Heart left ventricle (tissue), 16 donors: ENCODE results near the gene DRC7. TPM values are rescaled to one million over a fixed set of nuclear protein-coding genes. Genes with fewer than 3 reads are reported as not detected.
A peak's percentile ranks its signal among the peaks of the same experiment; 100 is the strongest.

ENCODE experiments used
- ATAC-seq, 4 donors: fragments of 200-7000 bp; cut with Tn5 transposase; one replicate each; pipeline ENCODE4 v1.9.1; 2020 to 2022; ENCODE audit warnings: moderate library complexity in 4 of 4, mild to moderate bottlenecking in 3 of 4, moderate number of reproducible peaks in 1 of 4
- DNase-seq, 5 donors: peaks; one replicate each; pipeline ENCODE4 v3.0.0-alpha.2; 2020
- H3K27ac ChIP-seq, 12 donors: fragments of 200-600 bp; sonication (generic) in 4 of 12; one replicate each; pipeline versions ENCODE4 v1.5.0 to v1.8.0; 2016 to 2022; ENCODE audit warnings: mild to moderate bottlenecking in 2 of 12
- H3K27me3 ChIP-seq, 9 donors: fragments of 200-600 bp; sonication (generic) in 2 of 9; one replicate each; pipeline versions ENCODE4 v1.5.1 to v1.8.0; 2016 to 2022; ENCODE audit warnings: mild to moderate bottlenecking in 3 of 9
- H3K36me3 ChIP-seq, 9 donors: fragments of 200-600 bp; sonication (generic) in 2 of 9; one replicate each; pipeline versions ENCODE4 v1.5.0 to v1.8.0; 2018 to 2022; ENCODE audit warnings: mild to moderate bottlenecking in 2 of 9
- H3K4me1 ChIP-seq, 12 donors: fragments of 200-600 bp; sonication (generic) in 4 of 12; one replicate each; pipeline versions ENCODE4 v1.5.0 to v1.8.0; 2016 to 2022; ENCODE audit warnings: mild to moderate bottlenecking in 3 of 12
- H3K4me3 ChIP-seq, 12 donors: fragments of 200-600 bp; sonication (generic) in 4 of 12; one replicate each; pipeline versions ENCODE4 v1.5.0 to v1.8.0; 2017 to 2022; ENCODE audit warnings: mild to moderate bottlenecking in 9 of 12, moderate library complexity in 4 of 12
- H3K9me3 ChIP-seq, 12 donors: fragments of 200-600 bp; sonication (generic) in 4 of 12; one replicate each; pipeline versions ENCODE4 v1.5.0 to v1.8.0; 2016 to 2022; ENCODE audit warnings: mild to moderate bottlenecking in 1 of 12
- POLR2A ChIP-seq, 2 donors: fragments of 450-650 bp; IDR thresholded peaks; one replicate each; pipeline ENCODE4 v1.6.1; 2017; ENCODE audit warnings: antibody characterized with exemption in 2 of 2, mild to moderate bottlenecking in 2 of 2, moderate library complexity in 2 of 2
- WGBS, 4 donors: extraction: QIAGEN DNeasy Blood & Tissue Kit in 2 of 4; methylation state at CpG; one replicate each; pipeline versions ENCODE4 v1.1.5 to v1.1.7; 2013 to 2018; 5-methylcytosine and 5-hydroxymethylcytosine counted together
- intact Hi-C, 10 donors: fragments of 100-400 bp; cut with DNase I; formaldehyde crosslinking; loops; one replicate each; pipeline versions ENCODE4 v1.11.1 to v1.14.2; 2022
- polyA plus RNA-seq, 2 donors: library from polyadenylated mRNA; stranded (reverse); fragments of 200-250 nt; gene quantifications; one replicate each; pipeline ENCODE4 v1.2.3, GENCODE V29; 2013
- total RNA-seq, 9 donors: library from RNA; depleted of rRNA in 2 of 9; stranded (reverse); fragments of >200 nt in 2 of 9; fragmentation: NEBNext Ultra II Directional in 3 of 9; extraction: Animal tissue kit (Norgen Biotek cat#: 25700) in 3 of 9; gene quantifications; one replicate each; pipeline versions ENCODE4 v1.1.0 to v1.2.4, GENCODE V29; 2016 to 2023
- TF ChIP-seq, protein P1 (sequence below), 12 donors: fragments of 200-600 bp; sonication (generic) in 4 of 12; IDR thresholded peaks; one replicate each; pipeline versions ENCODE4 v1.5.0 to v1.8.0; 2018 to 2022; ENCODE audit warnings: antibody characterized with exemption in 12 of 12, mild to moderate bottlenecking in 5 of 12
- donor health status: ischemic (EF 13 %, LVEDD 7.1; RV severe dilation, severe dysfunction).
- donor health status: healthy with polysubstance abuse.
- donor health status: DM: no; HTN: yes; CAD: no.
- donor health status: DM: no; HTN: no; CAD: no.
- donor health status: ischemic (EF 25% LVEDD 6.9; RV normal size, moderate dysfunction).
- donor health status: ischemic (EF 25% LVEDD 5.7; RV mildly dilated, moderate dysfunction).
- donor health status: healthy.
- donor health status: DM: yes; HTN: yes; CAD: no.
- donor health status: ischemic (EF 35%, LVEDD 5.7; RV mildly dilated, moderate dysfunction).
- donor health status: nonischemic (EF 11% LVEDD 7.7; RV severe dilation, severe dysfunction).
- donor health status: DM: yes; HTN: yes; CAD: no.
- donor health status: PGD.
- donor health status: ischemic (EF 29% LVEDD 5.4; RV normal size, mild dysfunction).
- donor health status: nonischemic (EF 23%, LVEDD 6.1; RV moderate dilation, normal function).

The DRC7 gene
- total and polyA plus RNA-seq, 11 donors: 0.29 TPM; not detected in 10

DNA sequence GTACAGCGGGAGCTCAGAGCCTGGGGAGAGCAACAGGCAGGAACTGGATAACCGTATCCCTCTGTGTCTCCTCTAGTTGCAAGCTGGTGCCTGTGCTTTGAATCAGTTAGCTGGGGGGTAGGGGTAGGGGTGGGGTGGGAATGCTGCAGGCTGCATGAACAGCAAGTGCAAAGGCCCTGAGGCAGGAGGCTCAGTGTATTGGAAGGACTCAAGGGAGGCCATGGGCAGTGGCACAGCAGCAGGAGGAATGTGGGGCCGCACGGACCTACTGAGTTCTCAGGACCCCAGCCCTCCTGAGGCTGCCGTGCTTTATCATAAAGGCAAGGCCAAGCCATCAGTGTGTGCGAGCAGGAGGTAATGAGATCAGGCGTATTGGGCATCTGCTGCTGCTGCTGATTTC lies 44.2 kb downstream of the DRC7 start:
- Histone ChIP-seq H3K27ac (no peak overlapping the region), H3K27me3 (no peaks in the 10 kb centered on the region), H3K4me3 (no peak overlapping the region), H3K36me3 (peaks cover 0 to 6% (median 0%) of the 10 kb centered on the region in 9 donors), H3K4me1 (peaks cover 0 to 36% (median 22%) of the 10 kb centered on the region in 12 donors), H3K9me3 (no peaks in the 10 kb centered on the region)
- intact Hi-C loops: loop anchor here in 2 of 10 donors (5.0 to 10.0 kb wide), 2 partner anchors 263 to 266 kb away; partner anchors contain the start of genes USB1 (in 2 of the 2) and ZNF319 (in 2 of the 2)
- ATAC-seq (no peak), DNase-seq (peak in 1 of 5 donors; percentile 11)
- 96 to 99% (median 97%) methylated on average over 6 to 7 of the region's 7 CpGs for WGBS, 4 donors
- TF ChIP-seq POLR2A (IDR thresholded peaks at IDR 0.05): no peak
- TF ChIP-seq, protein P1, sequence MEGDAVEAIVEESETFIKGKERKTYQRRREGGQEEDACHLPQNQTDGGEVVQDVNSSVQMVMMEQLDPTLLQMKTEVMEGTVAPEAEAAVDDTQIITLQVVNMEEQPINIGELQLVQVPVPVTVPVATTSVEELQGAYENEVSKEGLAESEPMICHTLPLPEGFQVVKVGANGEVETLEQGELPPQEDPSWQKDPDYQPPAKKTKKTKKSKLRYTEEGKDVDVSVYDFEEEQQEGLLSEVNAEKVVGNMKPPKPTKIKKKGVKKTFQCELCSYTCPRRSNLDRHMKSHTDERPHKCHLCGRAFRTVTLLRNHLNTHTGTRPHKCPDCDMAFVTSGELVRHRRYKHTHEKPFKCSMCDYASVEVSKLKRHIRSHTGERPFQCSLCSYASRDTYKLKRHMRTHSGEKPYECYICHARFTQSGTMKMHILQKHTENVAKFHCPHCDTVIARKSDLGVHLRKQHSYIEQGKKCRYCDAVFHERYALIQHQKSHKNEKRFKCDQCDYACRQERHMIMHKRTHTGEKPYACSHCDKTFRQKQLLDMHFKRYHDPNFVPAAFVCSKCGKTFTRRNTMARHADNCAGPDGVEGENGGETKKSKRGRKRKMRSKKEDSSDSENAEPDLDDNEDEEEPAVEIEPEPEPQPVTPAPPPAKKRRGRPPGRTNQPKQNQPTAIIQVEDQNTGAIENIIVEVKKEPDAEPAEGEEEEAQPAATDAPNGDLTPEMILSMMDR (IDR thresholded peaks at IDR 0.05): no peak

DNA sequence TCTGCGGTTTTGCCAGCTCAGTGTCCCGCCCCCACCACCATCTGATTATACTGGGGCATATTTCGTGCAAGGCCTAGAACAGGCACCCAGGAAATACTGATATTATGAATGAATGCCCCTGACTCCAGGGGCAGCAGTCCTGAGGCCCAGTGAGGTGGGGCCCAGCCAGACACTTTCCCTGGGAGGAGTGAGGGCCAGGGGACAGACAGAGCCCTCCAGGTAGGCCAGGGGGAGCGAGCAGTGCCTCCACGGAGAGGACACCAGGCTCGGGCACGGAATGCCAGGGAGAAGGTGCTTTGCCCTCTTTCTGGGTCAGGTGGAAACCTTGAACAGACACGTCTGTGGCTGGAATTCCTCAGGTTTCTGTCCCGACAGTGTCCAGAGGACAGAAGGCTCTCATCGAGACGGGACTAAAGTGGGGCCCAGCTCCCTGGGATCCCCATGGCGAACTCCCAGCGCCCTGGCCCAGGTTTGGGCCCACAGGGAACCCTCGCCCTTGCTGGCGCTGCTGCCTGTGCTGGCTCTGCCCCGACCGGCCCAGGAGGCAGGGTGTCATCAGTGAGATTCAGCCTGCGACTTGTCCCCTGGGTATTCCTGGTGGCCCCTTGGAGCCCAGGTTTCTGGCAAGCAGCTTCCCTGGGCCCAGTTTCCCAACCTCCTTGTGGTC lies 45.3 kb downstream of the DRC7 start:
- DNase-seq (peak in 2 of 5 donors; percentile 22 to 48), ATAC-seq (no peak)
- Histone ChIP-seq H3K9me3 (no peaks in the 10 kb centered on the region), H3K36me3 (peaks cover 0 to 6% (median 0%) of the 10 kb centered on the region in 9 donors), H3K27ac (no peak overlapping the region), H3K4me1 (peaks cover 0 to 27% (median 14%) of the 10 kb centered on the region in 12 donors), H3K4me3 (no peak overlapping the region), H3K27me3 (no peaks in the 10 kb centered on the region)
- 93 to 95% (median 94%) methylated on average over 15 to 18 of the region's 18 CpGs for WGBS, 4 donors
- intact Hi-C loops: loop anchor here in 2 of 10 donors (5.0 to 10.0 kb wide), 2 partner anchors 262 to 265 kb away; partner anchors contain the start of genes USB1 (in 2 of the 2) and ZNF319 (in 2 of the 2)
- TF ChIP-seq POLR2A (IDR thresholded peaks at IDR 0.05): no peak
- TF ChIP-seq, protein P1 (IDR thresholded peaks at IDR 0.05): no peak

DNA sequence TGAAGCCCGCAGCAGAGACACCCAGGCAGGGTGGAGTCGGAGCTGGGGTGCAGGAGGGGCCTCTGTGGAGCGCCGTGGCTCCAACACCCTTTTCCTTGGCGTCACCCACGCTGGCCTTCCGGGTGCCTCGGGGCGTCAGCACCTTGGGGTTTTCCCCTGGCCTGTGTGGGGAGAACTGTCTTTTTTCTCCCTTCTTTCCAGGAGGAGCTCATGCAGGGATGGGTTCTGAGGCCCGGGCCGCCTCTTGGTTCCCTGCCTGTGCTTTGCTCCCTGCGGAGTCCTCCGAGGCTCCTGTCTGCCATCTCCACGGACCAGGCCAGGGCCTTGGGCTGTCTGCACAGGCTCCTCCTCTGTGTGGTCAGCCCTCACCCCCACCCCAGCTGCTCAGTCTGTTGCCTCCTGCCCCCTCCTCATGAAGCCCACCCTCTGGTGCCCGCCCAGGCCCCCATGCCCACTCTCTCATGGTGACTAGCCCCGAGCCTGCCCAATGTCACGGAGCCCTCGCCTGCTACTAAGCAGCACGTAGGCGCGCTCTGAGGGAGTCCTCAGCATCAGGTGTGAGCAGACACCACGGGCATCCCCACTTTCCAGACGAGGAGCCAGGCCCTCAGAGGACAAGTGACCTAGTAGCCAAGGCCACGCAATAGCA lies 45.9 kb downstream of the DRC7 start:
- peaks cover 0 to 27% (median 14%) of the 10 kb centered on the region in 12 donors for H3K4me1 ChIP-seq
- no peaks in the 10 kb centered on the region for H3K9me3 ChIP-seq
- intact Hi-C loops: no loop called here
- peaks cover 0 to 6% (median 0%) of the 10 kb centered on the region in 9 donors for H3K36me3 ChIP-seq
- H3K27ac ChIP-seq: no peak overlapping the region
- H3K27me3 ChIP-seq: no peaks in the 10 kb centered on the region
- peak in 2 of 5 donors; percentile 5 to 18 for DNase-seq
- no peak for TF ChIP-seq POLR2A (IDR thresholded peaks at IDR 0.05)
- TF ChIP-seq, protein P1 (IDR thresholded peaks at IDR 0.05): no peak
- WGBS, 4 donors: 93 to 95% (median 95%) methylated on average over 21 to 24 of the region's 24 CpGs
- no peak for ATAC-seq
- H3K4me3 ChIP-seq: no peak overlapping the region

DNA sequence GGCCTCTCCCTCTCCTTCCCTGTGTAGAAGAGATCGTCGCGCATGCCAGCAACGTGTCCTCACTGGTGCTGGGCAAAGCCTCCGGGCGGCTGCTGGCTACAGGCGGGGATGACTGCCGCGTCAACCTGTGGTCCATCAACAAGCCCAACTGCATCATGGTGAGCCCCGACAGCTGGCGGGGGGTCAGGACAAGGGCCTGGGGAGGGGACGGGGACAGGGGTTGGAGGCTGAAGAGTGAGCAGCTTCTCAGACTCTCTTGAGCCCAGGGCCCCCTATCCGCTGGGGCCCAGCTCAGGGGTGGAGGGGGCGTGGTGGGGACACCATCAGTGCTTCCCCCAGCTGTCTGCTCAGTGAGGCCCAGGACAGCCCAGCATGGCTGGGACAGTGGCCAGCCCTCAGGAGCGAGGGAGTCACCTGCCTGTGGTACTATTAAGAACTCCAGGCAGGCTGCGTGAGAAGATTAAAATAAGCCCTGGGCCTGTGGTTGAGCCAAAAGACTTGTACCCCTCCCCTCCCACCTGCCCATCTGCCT lies 47.1 kb downstream of the DRC7 start:
- intact Hi-C loops: no loop called here
- Histone ChIP-seq H3K27ac (peak overlapping the region in 1 of 12 donors; percentile 47), H3K27me3 (no peaks in the 10 kb centered on the region), H3K36me3 (peaks cover 0 to 6% (median 0%) of the 10 kb centered on the region in 9 donors), H3K4me3 (no peak overlapping the region), H3K9me3 (no peaks in the 10 kb centered on the region), H3K4me1 (peaks cover 0 to 18% (median 8%) of the 10 kb centered on the region in 12 donors)
- 79 to 87% (median 81%) methylated on average over 15 to 16 of the region's 16 CpGs for WGBS, 4 donors
- peak; percentile 30 to 75 (median 38) for ATAC-seq
- no peak for TF ChIP-seq POLR2A (IDR thresholded peaks at IDR 0.05)
- TF ChIP-seq, protein P1 (IDR thresholded peaks at IDR 0.05): no peak
- DNase-seq: peak in 1 of 5 donors; percentile 54
